Gastrocnemius medialis (tissue), 4 donors: ENCODE results near the gene MFSD2A. TPM values are rescaled to one million over a fixed set of nuclear protein-coding genes. Genes with fewer than 3 reads are reported as not detected.

Experiments
- ATAC-seq, 2 donors: fragments of 150-250 bp; one replicate each; pipeline ENCODE4 v1.9.1; 2016
- DNase-seq, 2 donors: peaks; one replicate each; pipeline ENCODE4 v3.0.0-alpha.2; 2019
- H3K27ac ChIP-seq, 4 donors: fragments of 200-600 bp; sonication (generic); 1 replicate in 1 of 4; 2 replicates in 3 of 4; pipeline ENCODE4 v1.5.1; 2016 to 2018; ENCODE audit warnings: mild to moderate bottlenecking in 2 of 4, moderate library complexity in 1 of 4
- H3K27me3 ChIP-seq, 3 donors: fragments of 200-600 bp; sonication (generic) in 2 of 3; 1 replicate in 1 of 3; 2 replicates in 2 of 3; pipeline versions ENCODE4 v1.5.1 to v1.6.0; 2016 to 2019; ENCODE audit warnings: mild to moderate bottlenecking in 1 of 3, moderate library complexity in 1 of 3
- H3K36me3 ChIP-seq, 2 donors: fragments of 200-600 bp; sonication (generic) in 1 of 2; one replicate each; pipeline ENCODE4 v1.5.1; 2017 to 2018
- H3K4me1 ChIP-seq, 2 donors: fragments of 200-600 bp; sonication (generic) in 1 of 2; one replicate each; pipeline ENCODE4 v1.5.1; 2016 to 2017; ENCODE audit warnings: mild to moderate bottlenecking in 2 of 2
- H3K4me3 ChIP-seq, 4 donors: fragments of 200-600 bp; sonication (generic) in 3 of 4; 1 replicate in 1 of 4; 2 replicates in 3 of 4; pipeline ENCODE4 v1.5.1; 2016 to 2019; ENCODE audit warnings: mild to moderate bottlenecking in 2 of 4
- H3K9me3 ChIP-seq, 3 donors: fragments of 200-600 bp; sonication (generic) in 2 of 3; 1 replicate in 1 of 3; 2 replicates in 2 of 3; pipeline ENCODE4 v1.5.1; 2016 to 2019
- CTCF ChIP-seq, 5 experiments: fragments of 450-650 bp in 3 of 5; fragments of 200-600 bp in 2 of 5; sonication (generic) in 2 of 5; IDR thresholded peaks in 4 of 5; conservative IDR thresholded peaks in 1 of 5; 1 replicate in 4 of 5; 2 replicates in 1 of 5; pipeline ENCODE4 v1.5.1; 2016 to 2019; ENCODE audit warnings: antibody characterized with exemption in 5 of 5, mild to moderate bottlenecking in 3 of 5, moderate library complexity in 3 of 5
- POLR2A ChIP-seq, 2 donors: fragments of 450-650 bp; IDR thresholded peaks; one replicate each; pipeline ENCODE4 v1.6.1; 2017; ENCODE audit warnings: antibody characterized with exemption in 2 of 2, mild to moderate bottlenecking in 2 of 2, moderate library complexity in 2 of 2
- in situ Hi-C, 4 donors: fragments of 200-750 bp; cut with MboI; loops; one replicate each; pipeline versions ENCODE4 v1.15.0 to v1.8.0; 2017; ENCODE audit warnings: low sequenced_read_pairs in 4 of 4
- intact Hi-C: fragments of 100-400 bp; cut with DNase I; formaldehyde crosslinking; loops from one replicate; pipeline ENCODE4 v1.15.1; 2023; ENCODE audit warnings: low total_unique reads
- total RNA-seq, 4 donors: library from RNA; depleted of rRNA; stranded (reverse); fragments of >200 nt; gene quantifications; one replicate each; pipeline versions ENCODE4 v1.1.0 to v1.2.3, GENCODE V29; 2016

Gene MFSD2A
- total RNA-seq, 4 donors from 2014 or later, result 1.0 to 2.1 TPM; not detected in 2

GRCh38 chr1:39936724-39937491 lies 18.0 kb upstream of the MFSD2A start:
- intact Hi-C loops (no loop called here), in situ Hi-C loops (no loop called here)
- no peak for DNase-seq
- Histone ChIP-seq H3K27me3 (no peaks in the 10 kb centered on the region), H3K9me3 (no peaks in the 10 kb centered on the region), H3K4me3 (no peak overlapping the region), H3K4me1 (no peaks in the 10 kb centered on the region), H3K36me3 (no peaks in the 10 kb centered on the region), H3K27ac (no peak overlapping the region)
- ATAC-seq, result peak in 1 of 2 donors; percentile 34
- TF ChIP-seq POLR2A (IDR thresholded peaks at IDR 0.05) (no peak), CTCF (IDR thresholded peaks at IDR 0.05 in 4 of 5, conservative IDR thresholded peaks at IDR 0.05 in 1 of 5) (no peak)

- Histone ChIP-seq H3K27me3 (no peaks in the 10 kb centered on the region), H3K36me3 (no peaks in the 10 kb centered on the region), H3K9me3 (no peaks in the 10 kb centered on the region), H3K4me1 (no peaks in the 10 kb centered on the region), H3K27ac (no peak overlapping the region), H3K4me3 (no peak overlapping the region)
- in situ Hi-C loops (no loop called here), intact Hi-C loops (no loop called here)
- TF ChIP-seq CTCF (IDR thresholded peaks at IDR 0.05 in 4 of 5, conservative IDR thresholded peaks at IDR 0.05 in 1 of 5) (no peak), POLR2A (IDR thresholded peaks at IDR 0.05) (no peak)
- ATAC-seq (no peak), DNase-seq (no peak)
Observed at GRCh38 chr1:39938856-39939255, 16.1 kb upstream of the MFSD2A start.

GRCh38 chr1:39940253-39940652 lies 14.7 kb upstream of the MFSD2A start:
- DNase-seq (no peak), ATAC-seq (no peak)
- Histone ChIP-seq H3K9me3 (no peaks in the 10 kb centered on the region), H3K36me3 (no peaks in the 10 kb centered on the region), H3K27ac (no peak overlapping the region), H3K4me3 (no peak overlapping the region), H3K4me1 (no peaks in the 10 kb centered on the region), H3K27me3 (no peaks in the 10 kb centered on the region)
- no peak for TF ChIP-seq CTCF (IDR thresholded peaks at IDR 0.05 in 4 of 5, conservative IDR thresholded peaks at IDR 0.05 in 1 of 5)
- no peak for TF ChIP-seq POLR2A (IDR thresholded peaks at IDR 0.05)
- in situ Hi-C loops (no loop called here), intact Hi-C loops (no loop called here)

- H3K27me3 ChIP-seq, result no peaks in the 10 kb centered on the region
- no peak overlapping the region for H3K4me3 ChIP-seq
- DNase-seq, result no peak
- H3K36me3 ChIP-seq, result no peaks in the 10 kb centered on the region
- H3K9me3 ChIP-seq, result no peaks in the 10 kb centered on the region
- H3K4me1 ChIP-seq, result no peaks in the 10 kb centered on the region
- in situ Hi-C loops (no loop called here), intact Hi-C loops (no loop called here)
- no peak overlapping the region for H3K27ac ChIP-seq
- no peak for TF ChIP-seq CTCF (IDR thresholded peaks at IDR 0.05 in 4 of 5, conservative IDR thresholded peaks at IDR 0.05 in 1 of 5)
- TF ChIP-seq POLR2A (IDR thresholded peaks at IDR 0.05), result no peak
- ATAC-seq, result no peak
Observed at GRCh38 chr1:39940980-39941871, 13.7 kb upstream of the MFSD2A start.
